Activated naive CD4-positive, alpha-beta T cell treated with anti-CD3 and anti-CD28 coated beads, Interleukin-2, amount 50 U/mL, for 24 hours (primary cell): ENCODE data around the gene FMNL2.
A peak's percentile ranks its signal among the peaks of the same experiment; 100 is the strongest.

Source experiments
- H3K27ac Mint-ChIP-seq: one replicate; pipeline ENCODE4 v1.8.0; 2021; ENCODE audit warnings: mild to moderate bottlenecking, mixed read lengths
- H3K27me3 Mint-ChIP-seq: one replicate; pipeline ENCODE4 v1.8.0; 2021; ENCODE audit warnings: mixed read lengths
- H3K36me3 Mint-ChIP-seq: one replicate; pipeline ENCODE4 v1.8.0; 2021; ENCODE audit warnings: mixed read lengths
- H3K4me1 Mint-ChIP-seq: one replicate; pipeline ENCODE4 v1.8.0; 2021; ENCODE audit warnings: mixed read lengths
- H3K4me3 Mint-ChIP-seq: one replicate; pipeline ENCODE4 v1.8.0; 2021; ENCODE audit warnings: mild to moderate bottlenecking, mixed read lengths
- H3K9me3 Mint-ChIP-seq: one replicate; pipeline ENCODE4 v1.8.0; 2021; ENCODE audit warnings: mixed read lengths

The FMNL2 gene

DNA sequence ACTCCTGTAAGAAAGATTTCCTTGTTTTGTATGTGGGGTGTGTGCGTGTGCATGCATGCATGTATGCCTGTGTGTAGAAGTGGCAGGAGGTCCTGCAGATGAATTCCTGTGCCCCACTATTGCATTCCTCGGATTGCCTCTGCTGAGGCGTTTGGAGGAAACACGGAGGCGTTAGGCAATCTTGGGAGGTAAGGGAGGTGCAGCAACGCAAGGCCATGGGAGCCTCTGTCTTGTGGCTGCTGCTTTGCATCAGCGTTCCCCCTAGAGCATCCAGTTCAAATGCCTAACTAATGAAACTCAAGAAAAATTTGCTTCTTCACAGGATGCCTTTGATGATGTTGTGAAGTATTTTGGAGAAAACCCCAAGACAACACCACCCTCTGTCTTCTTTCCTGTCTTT is 302.3 kb downstream of the FMNL2 start:
- Mint-ChIP-seq H3K36me3 (no peaks in the 10 kb centered on the region), H3K27me3 (no peaks in the 10 kb centered on the region), H3K4me1 (no peaks in the 10 kb centered on the region), H3K4me3 (no peak overlapping the region), H3K27ac (no peak overlapping the region), H3K9me3 (no peaks in the 10 kb centered on the region)

DNA sequence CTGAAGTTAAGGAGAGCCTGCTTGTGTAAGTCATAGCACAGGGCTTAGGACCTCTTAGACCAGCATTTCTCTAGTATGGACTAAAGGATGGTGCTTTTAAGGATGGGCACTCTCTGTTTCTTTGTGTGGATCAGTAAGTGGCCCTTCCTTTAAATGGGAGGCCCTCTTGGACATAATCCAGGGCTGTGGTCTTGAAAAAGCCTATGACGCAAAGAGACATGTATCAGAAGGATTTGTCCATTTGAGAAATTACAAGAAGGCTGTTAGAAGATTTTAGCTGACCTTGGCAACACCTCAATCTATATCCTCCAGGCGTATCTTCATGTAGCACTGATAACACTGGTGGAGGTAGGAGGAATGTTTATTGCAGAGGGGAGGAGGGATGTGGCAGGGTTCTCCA is 303.1 kb downstream of the FMNL2 start:
- Mint-ChIP-seq H3K27me3 (no peaks in the 10 kb centered on the region), H3K4me1 (no peaks in the 10 kb centered on the region), H3K27ac (no peak overlapping the region), H3K4me3 (no peak overlapping the region), H3K36me3 (no peaks in the 10 kb centered on the region), H3K9me3 (no peaks in the 10 kb centered on the region)

DNA sequence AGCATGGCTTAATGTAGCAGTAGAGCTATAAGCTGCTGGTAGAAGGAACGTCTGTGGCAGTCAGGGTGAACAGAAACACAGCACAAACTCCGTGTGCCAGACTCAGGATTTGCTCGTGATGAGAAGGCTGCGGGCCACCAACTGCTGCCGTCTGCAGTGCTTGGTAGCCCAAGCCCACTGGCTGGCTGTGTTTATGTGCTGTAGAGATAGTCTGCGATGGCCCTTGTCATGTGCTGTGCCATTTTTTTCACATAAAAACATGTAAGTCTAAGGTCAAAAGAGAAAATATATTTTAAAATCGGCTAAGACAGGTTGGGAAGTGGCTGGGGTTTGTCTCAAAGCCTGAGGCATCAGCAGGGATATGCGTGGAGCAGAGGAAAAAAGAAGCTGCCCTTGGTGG is 303.6 kb downstream of the FMNL2 start:
- H3K36me3 Mint-ChIP-seq, result no peaks in the 10 kb centered on the region
- H3K27me3 Mint-ChIP-seq, result no peaks in the 10 kb centered on the region
- no peak overlapping the region for H3K4me3 Mint-ChIP-seq
- H3K27ac Mint-ChIP-seq, result no peak overlapping the region
- no peaks in the 10 kb centered on the region for H3K9me3 Mint-ChIP-seq
- H3K4me1 Mint-ChIP-seq, result no peaks in the 10 kb centered on the region

- no peak overlapping the region for H3K27ac Mint-ChIP-seq
- H3K36me3 Mint-ChIP-seq, result no peaks in the 10 kb centered on the region
- no peak overlapping the region for H3K4me3 Mint-ChIP-seq
- no peaks in the 10 kb centered on the region for H3K4me1 Mint-ChIP-seq
- no peaks in the 10 kb centered on the region for H3K9me3 Mint-ChIP-seq
- no peaks in the 10 kb centered on the region for H3K27me3 Mint-ChIP-seq
Measured at GRCh38 chr2:152644189-152644873, 309.4 kb downstream of the FMNL2 start.

GRCh38 chr2:152646264-152646663 is 311.3 kb downstream of the FMNL2 start:
- H3K4me1 Mint-ChIP-seq, result no peaks in the 10 kb centered on the region

GRCh38 chr2:152646775-152647174 is 311.8 kb downstream of the FMNL2 start:
- no peaks in the 10 kb centered on the region for H3K9me3 Mint-ChIP-seq
- no peaks in the 10 kb centered on the region for H3K27me3 Mint-ChIP-seq
- H3K4me1 Mint-ChIP-seq, result no peaks in the 10 kb centered on the region
- H3K36me3 Mint-ChIP-seq, result no peaks in the 10 kb centered on the region
- H3K27ac Mint-ChIP-seq, result peak overlapping the region; percentile 48
- no peak overlapping the region for H3K4me3 Mint-ChIP-seq

More at GRCh38 chr2:152646264-152646663, 311.3 kb downstream of the FMNL2 start:
- Mint-ChIP-seq H3K27me3 (no peaks in the 10 kb centered on the region), H3K27ac (no peak overlapping the region), H3K36me3 (no peaks in the 10 kb centered on the region), H3K4me3 (no peak overlapping the region), H3K9me3 (no peaks in the 10 kb centered on the region)

DNA sequence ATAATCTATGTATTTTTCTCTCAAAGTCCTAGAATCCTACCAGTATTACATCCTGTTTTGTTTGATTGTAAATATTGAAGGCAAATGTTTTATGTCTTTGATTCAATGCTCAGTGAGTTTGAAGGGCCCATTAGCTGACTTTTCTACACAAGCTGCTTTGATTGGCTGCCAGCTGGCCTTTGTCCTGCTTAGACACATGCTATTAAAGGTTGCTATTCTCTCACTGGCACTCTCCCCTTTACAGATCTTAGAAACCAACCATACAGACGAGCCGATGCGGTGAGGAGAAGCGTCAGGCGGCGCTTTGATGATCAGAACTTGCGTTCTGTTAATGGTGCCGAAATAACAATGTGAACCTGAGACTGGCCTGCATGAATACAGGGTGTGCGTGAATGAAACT is 312.6 kb downstream of the FMNL2 start:
- Mint-ChIP-seq H3K27ac (no peak overlapping the region), H3K4me3 (no peak overlapping the region), H3K9me3 (no peaks in the 10 kb centered on the region), H3K27me3 (no peaks in the 10 kb centered on the region), H3K4me1 (no peaks in the 10 kb centered on the region), H3K36me3 (no peaks in the 10 kb centered on the region)

DNA sequence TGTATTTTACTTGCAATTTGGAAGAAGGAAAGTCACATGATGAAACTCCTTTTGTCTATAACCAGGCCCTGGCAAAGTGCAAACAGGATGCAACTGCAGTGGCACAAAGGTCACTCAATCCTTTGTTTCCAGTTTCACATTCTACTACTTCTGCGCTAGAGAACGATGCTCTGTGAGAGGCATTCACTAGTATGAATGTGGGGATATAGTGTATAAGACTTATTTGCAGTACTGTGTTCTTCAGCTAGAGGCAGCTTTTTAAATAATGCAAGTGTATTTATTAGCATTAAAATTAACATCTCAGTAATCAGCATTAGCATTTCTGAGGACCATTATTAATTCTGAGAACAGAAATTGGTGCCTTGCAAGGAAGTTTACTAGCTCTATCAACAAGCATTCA is 313.4 kb downstream of the FMNL2 start:
- Mint-ChIP-seq H3K9me3 (no peaks in the 10 kb centered on the region), H3K4me1 (no peaks in the 10 kb centered on the region), H3K27ac (no peak overlapping the region), H3K36me3 (no peaks in the 10 kb centered on the region), H3K4me3 (no peak overlapping the region), H3K27me3 (no peaks in the 10 kb centered on the region)

DNA sequence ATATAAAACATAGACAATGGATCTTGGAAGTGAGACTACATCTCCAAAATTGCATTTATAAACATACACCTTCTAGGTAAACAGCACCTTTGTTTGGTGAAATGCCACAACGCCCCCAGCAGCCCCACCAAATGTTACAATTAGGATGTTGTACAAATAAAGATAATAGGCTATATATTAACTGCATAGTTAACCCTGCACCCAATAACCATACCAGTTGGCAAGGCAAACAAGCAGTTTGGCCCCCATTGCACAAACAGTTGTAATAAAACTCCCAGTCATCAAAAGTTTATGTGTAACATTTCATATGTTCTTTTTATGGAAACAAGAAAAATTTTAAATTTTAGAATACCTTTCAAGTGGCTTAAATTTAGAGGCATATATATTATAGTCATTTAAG is 315.0 kb downstream of the FMNL2 start:
- H3K36me3 Mint-ChIP-seq, result no peaks in the 10 kb centered on the region
- no peak overlapping the region for H3K27ac Mint-ChIP-seq
- H3K4me3 Mint-ChIP-seq, result no peak overlapping the region
- H3K4me1 Mint-ChIP-seq, result no peaks in the 10 kb centered on the region
- H3K27me3 Mint-ChIP-seq, result no peaks in the 10 kb centered on the region
- no peaks in the 10 kb centered on the region for H3K9me3 Mint-ChIP-seq

DNA sequence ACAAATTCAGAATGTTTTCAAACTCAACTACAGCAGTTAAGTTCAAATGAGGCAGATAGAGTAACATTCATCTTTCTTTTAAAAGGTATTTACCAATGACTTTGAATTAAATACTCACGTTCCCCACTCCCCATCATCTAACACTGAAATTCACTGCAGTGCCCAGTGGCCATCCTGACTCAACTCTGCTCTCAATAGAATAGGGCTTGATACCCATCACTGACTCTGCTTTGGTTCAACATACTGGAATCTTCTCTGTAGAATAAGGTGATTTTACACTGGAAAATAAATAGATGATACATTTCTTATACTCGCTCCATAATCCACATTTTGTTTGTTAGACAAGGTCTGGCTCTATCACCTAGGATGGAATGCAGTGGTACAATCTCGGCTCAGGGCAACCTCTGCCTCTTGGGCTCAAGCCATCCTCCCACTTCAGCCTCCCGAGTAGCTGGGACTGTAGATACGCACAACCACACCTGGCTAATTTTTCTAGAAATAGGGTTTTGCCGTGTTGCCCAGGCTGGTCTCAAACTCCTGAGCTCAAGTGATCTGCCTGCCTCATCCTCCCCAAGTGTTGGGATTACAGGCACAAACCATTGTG is 315.9 kb downstream of the FMNL2 start:
- Mint-ChIP-seq H3K27me3 (no peaks in the 10 kb centered on the region), H3K4me1 (peaks cover 1% of the 10 kb centered on the region), H3K4me3 (no peak overlapping the region), H3K27ac (peak overlapping the region; percentile 8), H3K36me3 (no peaks in the 10 kb centered on the region), H3K9me3 (no peaks in the 10 kb centered on the region)

DNA sequence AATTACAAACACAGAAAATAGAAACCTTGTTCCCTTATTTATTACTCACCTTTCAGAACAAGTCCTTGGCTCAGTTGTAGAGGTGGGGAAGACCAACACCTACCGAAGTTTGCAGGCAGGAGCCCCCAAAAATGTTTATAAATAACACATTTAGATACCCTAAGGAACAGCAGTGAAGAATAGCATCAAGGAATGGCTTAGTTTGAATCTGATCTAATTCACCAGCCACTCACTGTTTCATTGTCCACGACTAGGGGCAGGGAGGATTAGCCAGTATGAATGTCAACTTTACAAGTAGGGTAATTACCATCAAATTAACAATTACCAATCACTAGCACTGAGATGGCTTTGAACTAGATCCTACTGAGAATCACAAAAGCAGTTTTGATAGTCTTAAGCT is 316.9 kb downstream of the FMNL2 start:
- H3K27me3 Mint-ChIP-seq, result no peaks in the 10 kb centered on the region
- H3K36me3 Mint-ChIP-seq, result peaks cover 1% of the 10 kb centered on the region
- H3K4me1 Mint-ChIP-seq, result peaks cover 9% of the 10 kb centered on the region
- H3K4me3 Mint-ChIP-seq, result no peak overlapping the region
- H3K27ac Mint-ChIP-seq, result no peak overlapping the region
- H3K9me3 Mint-ChIP-seq, result no peaks in the 10 kb centered on the region

GRCh38 chr2:152655880-152656279 is 320.9 kb downstream of the FMNL2 start:
- peak overlapping the region; percentile 61 for H3K27ac Mint-ChIP-seq
- peaks cover 13% of the 10 kb centered on the region for H3K36me3 Mint-ChIP-seq
- peaks cover 20% of the 10 kb centered on the region for H3K4me1 Mint-ChIP-seq
- H3K4me3 Mint-ChIP-seq, result peak overlapping the region; percentile 0
- no peaks in the 10 kb centered on the region for H3K9me3 Mint-ChIP-seq
- H3K27me3 Mint-ChIP-seq, result no peaks in the 10 kb centered on the region

- Mint-ChIP-seq H3K27ac (peak overlapping the region; percentile 71), H3K36me3 (peaks cover 13% of the 10 kb centered on the region), H3K4me3 (peak overlapping the region; percentile 71), H3K9me3 (no peaks in the 10 kb centered on the region), H3K27me3 (no peaks in the 10 kb centered on the region), H3K4me1 (peaks cover 20% of the 10 kb centered on the region)
Measured at GRCh38 chr2:152657043-152657442, 322.1 kb downstream of the FMNL2 start.

DNA sequence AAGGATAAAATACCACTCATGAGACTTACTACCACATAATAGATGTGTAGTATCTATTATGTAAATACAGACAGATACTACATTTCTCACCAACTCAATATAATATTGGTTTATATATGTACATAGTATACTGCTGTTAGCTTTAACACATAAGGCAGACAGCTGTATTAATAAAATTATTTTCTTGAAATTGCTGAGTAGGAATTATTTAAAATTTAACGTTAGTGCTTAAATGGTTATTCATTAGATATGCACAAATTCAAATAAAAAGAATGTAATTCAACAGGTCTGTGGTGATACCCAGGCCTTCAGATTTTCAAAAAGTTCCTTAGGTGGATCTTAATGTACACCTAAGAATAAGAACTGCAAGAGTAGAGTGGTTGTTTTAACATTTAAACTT is 323.2 kb downstream of the FMNL2 start:
- Mint-ChIP-seq H3K9me3 (no peaks in the 10 kb centered on the region), H3K4me3 (no peak overlapping the region), H3K36me3 (peaks cover 13% of the 10 kb centered on the region), H3K27ac (no peak overlapping the region), H3K27me3 (no peaks in the 10 kb centered on the region), H3K4me1 (peaks cover 20% of the 10 kb centered on the region)

DNA sequence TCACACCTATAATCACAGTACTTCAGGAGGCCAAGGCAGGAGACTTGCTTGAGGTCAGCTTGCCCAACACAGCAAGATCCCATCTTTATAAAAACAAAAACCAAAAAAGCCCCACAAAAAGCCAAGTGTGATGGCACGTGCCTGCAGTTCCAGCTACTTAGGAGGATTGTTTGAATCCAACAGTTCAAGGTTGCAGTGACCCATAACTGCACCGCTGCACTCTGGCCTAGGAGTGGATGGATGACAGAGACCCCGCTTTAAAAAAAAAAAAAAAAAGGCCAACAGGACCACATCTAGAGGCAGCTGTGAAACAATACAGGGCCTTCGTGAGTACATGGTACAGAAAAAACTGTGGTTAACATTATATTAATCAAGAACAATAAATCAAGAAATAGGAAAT is 326.1 kb downstream of the FMNL2 start:
- H3K36me3 Mint-ChIP-seq, result peaks cover 22% of the 10 kb centered on the region
- H3K27me3 Mint-ChIP-seq, result no peaks in the 10 kb centered on the region
- no peak overlapping the region for H3K27ac Mint-ChIP-seq
- no peak overlapping the region for H3K4me3 Mint-ChIP-seq
- H3K4me1 Mint-ChIP-seq, result peaks cover 17% of the 10 kb centered on the region
- no peaks in the 10 kb centered on the region for H3K9me3 Mint-ChIP-seq

DNA sequence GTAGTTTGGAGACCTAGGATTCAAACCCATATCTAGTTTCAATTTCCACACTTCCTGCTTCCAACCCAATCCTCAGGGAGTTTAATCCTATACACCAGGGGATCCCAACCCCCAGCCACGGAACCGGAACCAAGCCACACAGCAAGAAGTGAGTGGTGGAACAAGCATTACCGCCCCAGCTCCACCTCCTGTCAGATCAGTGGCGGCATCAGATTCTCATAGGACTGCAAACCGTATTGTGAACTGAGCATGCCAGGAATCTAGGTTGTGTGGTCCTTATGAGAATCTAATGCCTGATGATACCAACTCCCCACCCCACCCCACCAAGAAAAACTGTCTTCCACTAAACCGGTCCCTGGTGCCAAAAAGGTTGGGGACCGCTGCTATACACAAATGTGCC is 329.8 kb downstream of the FMNL2 start:
- Mint-ChIP-seq H3K27me3 (no peaks in the 10 kb centered on the region), H3K9me3 (no peaks in the 10 kb centered on the region), H3K4me3 (no peak overlapping the region), H3K4me1 (no peaks in the 10 kb centered on the region), H3K36me3 (peaks cover 16% of the 10 kb centered on the region), H3K27ac (no peak overlapping the region)

- Mint-ChIP-seq H3K9me3 (no peaks in the 10 kb centered on the region), H3K27me3 (no peaks in the 10 kb centered on the region), H3K4me1 (no peaks in the 10 kb centered on the region), H3K4me3 (no peak overlapping the region), H3K27ac (peak overlapping the region; percentile 75), H3K36me3 (peaks cover 4% of the 10 kb centered on the region)
Measured at GRCh38 chr2:152674334-152674733, 339.4 kb downstream of the FMNL2 start.
